SKM-1 (cell line): Measurements from ENCODE around the gene N4BP2L1.
"Not testable (repeated sequence)": the region's sequence is repeated elsewhere in the genome, so short reads cannot be mapped to it uniquely, and the experiment has no call there.

ENCODE experiments used
- DNase-seq: peaks from one replicate; lab custom pipeline; 2025; ENCODE audit not compliant: unreplicated experiment; lab: John Stamatoyannopoulos, UW

The N4BP2L1 gene

DNA sequence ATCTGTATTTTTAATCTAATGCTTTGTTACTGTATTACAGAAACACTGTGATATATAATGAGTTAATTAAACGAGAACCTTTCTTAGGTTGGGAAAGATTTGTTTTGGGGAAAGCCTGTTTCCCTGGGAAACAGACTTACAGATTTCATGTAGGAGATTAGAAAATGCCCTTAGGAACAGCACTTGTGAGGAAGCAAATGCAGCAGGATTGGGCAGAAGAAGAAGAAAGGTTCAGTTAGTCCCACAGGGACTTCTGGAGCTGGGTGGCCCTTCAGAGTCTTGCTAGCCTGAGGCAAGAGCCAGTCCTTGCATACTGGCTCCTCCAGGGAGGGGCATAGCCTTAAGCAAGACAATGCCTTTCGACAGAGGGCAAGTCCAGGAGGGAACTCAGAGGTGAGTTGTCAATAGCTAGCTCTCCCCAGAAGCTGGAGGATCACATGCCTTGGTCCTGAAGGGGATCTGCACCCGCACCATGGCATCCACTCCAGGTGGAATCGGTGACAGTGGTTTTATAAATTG, 36.8 kb downstream of the N4BP2L1 start:
- no peak for DNase-seq

DNA sequence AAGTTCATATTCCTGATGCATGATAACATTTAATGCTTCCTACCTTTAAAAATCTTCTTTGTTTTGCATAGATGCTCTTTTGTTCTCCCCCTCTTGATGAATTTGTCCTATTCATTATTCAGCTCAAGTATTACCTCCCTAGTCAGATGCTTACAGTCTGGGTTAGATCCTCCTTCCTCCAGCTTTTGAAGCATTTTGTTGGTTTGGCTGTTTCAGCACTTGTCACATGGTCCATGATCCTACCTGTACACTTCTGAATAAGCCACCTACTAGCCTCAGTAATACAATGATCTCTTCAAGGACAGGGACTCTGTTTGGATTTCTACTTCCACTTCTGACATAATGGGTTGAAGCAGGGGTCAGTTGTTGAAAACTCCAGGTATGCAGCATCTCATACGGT, 37.4 kb downstream of the N4BP2L1 start:
- DNase-seq = no peak

DNA sequence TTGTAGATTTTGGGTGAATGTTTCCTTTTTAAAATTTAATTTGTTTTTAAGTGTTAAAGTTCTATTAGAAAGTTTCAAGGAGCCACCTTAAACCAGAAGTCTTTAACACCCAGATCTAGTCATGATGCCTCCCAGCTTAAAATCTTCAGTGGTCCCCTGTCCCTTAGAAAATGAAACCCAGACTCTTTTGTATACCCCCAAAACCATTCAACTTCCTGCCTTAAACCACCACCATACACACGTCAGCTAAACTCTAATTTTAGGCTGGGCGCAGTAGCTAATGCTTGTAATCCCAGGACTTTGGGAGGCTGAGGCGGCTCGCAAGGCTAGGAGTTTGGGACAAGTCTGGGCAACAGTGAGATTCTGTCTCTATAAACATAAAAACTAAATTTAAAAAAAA, 37.9 kb downstream of the N4BP2L1 start:
- no peak for DNase-seq

DNA sequence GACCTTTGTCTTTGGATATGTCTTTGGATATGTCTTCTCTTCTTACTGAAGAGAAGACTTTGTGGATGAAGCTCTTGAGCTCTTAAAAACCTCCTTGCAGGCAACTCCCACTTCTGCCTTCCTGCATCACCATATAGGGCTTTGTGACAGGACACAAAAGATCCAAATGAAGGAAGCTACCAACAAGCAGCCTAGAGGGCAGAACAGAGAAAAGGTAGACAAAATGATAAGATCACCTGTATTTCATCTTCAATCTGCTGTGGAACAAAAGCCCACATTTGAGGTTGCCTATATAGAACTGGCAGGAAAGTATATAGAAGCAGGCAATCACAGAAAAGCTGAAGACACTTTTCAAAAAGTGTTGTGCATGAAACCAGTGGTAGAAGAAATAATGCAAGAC, 42.5 kb downstream of the N4BP2L1 start:
- DNase-seq = no peak

DNA sequence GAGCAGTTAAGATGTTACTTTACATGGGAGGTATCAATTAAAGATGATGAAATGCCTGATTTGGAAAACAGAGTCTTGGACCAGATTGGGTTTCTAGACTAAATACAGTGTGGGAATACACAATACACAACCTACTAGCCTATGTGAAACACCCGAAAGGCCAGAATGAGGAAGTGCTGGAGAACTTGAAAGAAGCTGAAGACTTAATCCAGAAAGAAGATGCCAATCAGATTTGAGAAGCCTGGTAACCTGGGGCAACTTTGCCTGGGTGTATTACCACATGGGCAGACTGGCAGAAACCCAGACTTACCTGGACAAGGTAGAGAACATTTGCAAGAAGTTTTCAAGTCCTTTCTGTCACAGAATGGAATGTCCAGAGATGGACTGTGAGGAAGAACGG, 43.2 kb downstream of the N4BP2L1 start:
- peak; percentile 15 for DNase-seq

DNA sequence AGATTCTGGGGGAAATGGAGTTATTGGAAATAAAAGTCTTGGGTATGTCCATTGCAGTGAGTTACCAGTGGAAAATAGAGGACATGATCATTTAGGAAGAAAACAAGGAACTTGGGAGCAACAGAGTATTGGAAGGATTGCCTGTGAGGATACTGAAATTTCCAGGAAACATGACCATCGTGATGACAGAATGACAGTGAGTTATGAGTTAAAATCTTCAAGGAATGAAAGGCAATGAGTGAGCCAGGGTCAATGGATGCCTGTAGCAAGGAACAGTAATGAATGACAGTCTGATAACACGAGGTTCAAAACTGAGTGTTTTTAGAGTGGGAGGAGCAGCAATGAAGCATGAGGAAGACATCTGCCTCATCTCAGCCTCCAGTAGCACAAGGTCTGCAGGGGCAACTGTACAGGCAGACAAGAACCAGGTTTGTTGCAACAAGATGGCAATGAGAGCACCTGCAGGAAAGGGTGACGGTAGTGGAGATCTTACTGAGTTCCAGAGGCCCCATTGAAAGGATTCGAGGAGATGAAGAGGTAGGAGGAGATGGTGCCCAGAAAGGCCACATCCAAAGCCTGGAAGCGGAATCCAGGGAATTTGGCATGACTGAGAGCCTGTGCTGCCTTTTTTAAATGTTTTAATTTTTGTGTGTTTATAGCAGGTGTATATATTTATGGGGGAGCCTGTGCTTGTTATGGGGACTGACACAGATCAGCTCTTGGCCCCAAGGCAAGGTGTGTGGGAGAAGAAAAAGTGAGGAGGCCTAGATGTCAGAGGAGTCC, 43.9 kb downstream of the N4BP2L1 start:
- no peak for DNase-seq

DNA sequence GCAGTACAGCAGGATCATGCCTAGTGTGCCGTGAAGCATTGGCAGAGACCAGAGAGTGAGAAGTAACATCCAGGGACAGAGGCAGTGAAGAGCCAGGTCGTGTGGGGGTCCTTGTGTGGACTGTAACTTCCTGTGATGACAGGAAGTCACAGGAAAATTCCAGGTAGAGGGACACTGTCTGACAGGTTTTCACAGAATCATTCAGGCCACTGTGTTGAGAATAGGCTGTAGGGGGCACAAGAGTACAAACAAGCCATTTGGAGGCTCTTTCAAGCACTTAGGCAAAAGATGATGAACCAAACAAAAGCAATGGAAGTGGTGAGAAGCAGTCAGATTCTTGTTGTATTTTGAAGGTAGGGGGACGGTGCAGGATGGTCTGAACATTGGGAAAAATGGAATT, 46.4 kb downstream of the N4BP2L1 start:
- no peak for DNase-seq

DNA sequence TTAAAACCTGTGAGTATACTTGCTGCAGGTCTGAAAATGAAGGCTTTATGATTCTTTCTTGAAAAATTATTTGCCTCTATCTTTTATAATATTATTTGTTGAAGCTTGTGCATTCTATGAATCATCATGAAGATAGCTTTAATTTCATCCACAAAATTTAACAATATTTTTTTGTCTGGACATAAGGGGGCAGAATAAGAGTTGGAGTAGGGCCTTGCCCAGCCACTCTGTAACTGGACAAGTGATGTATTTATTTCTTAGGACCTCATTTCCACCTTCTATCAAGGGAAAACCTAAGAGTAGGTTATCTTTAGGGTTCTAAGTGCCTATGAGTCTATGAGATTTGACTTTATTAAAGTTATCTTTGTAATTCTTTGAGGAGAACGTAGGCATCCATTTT, 49.9 kb downstream of the N4BP2L1 start:
- DNase-seq = no peak

DNA sequence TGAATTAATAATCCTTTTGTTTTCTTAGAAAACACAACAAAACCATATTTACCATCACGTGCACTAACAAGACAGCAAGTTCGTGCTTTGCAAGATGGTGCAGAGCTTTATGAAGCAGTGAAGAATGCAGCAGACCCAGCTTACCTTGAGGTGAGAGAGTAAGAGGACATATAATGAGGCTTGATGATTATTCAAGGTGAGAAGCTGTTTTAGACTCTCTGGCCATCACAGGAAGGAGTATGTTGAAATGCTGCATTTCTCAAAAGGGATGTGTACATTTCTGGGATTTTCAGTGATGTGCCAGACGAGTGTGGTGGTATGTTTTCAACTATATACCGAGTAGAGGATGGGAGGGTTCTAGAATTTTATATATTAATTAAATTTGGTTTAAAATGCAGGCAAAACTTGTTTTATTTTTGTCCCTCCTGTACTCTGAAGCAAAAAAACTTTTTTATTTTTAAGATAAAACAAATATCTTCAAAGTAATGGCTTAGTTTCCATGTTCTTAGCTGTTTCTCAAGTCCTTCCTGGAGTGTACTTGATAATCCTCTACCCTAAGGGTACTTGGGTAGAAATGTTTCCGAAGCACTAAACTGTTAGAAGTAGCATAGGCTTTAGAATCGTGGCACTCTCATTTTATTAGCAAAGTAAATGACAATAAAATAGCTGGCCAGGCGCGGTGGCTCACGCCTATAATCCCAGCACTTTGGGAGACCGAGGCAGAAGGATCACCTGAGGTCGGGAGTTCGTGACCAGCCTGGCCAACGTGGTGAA, 51.1 kb downstream of the N4BP2L1 start:
- no peak for DNase-seq

DNA sequence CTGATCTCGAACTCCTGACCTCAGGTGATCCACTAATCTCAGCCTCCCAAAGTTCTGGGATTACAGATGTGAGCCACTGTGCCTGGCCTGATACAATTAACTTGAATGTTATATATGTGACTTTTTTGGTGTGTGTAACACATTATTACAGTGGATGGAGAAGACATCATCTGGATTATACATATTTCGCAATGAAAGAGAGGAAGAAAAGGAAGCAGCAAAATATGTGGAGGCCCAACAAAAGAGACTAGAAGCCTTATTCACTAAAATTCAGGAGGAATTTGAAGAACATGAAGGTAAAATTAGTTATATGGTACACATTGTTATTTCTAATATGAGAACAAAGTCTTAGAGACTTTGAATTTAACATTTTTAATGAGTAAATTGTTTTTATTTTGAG, 57.1 kb downstream of the N4BP2L1 start:
- no peak for DNase-seq

DNA sequence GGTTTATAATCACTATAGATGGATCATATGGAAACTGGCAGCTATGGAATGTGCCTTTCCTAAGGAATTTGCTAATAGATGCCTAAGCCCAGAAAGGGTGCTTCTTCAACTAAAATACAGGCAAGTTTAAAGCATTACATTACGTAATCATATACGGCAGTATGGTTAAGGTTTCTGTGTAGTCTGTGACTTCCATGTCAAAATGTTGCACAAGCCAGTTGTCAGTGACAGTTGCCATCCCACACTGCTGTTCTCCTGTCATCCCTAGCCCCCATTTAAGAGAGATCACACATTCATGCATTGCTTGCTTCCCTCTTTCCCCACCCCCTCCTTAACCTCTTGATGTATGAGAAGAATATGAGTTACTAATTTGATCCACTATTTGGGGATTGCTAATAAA, 65.4 kb downstream of the N4BP2L1 start:
- DNase-seq = no peak

DNA sequence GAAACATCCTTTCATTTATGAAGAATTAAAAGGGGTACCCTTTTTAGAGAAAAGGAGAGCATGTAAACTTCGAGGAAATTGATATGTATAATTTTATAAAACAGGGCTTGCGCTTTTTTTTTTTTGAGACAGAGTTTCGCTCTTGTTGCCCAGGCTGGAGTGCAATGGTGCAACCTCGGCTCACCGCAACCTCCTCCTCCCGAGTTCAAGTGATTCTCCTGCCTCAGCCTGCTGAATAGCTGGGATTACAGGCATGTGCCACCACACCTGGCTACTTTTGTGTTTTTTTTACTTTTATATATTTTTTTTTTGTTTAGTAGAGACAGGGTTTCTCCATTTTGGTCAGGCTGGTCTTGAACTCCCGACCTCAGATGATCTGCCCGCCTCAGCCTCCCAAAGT, 72.0 kb downstream of the N4BP2L1 start:
- DNase-seq = not testable (repeated sequence)

DNA sequence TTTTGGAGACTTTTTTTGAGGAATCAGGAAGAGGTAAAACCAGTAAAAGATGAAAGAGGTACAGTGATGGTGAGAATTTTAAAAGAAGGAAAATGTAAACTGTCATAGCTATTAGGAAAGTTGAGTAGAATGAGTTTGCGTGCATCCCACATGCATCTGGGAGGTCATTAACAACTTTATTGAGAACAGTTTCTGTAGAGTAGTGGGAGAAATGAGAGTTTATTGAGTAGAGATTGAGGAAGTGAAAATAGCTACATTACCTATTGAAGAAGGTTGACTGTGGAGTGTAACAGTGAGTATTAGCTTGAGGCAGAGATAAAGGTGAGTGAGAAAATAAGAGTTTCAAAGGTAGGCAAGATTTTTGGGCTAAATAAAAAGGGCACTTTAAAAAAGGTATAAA, 73.9 kb downstream of the N4BP2L1 start:
- no peak for DNase-seq

DNA sequence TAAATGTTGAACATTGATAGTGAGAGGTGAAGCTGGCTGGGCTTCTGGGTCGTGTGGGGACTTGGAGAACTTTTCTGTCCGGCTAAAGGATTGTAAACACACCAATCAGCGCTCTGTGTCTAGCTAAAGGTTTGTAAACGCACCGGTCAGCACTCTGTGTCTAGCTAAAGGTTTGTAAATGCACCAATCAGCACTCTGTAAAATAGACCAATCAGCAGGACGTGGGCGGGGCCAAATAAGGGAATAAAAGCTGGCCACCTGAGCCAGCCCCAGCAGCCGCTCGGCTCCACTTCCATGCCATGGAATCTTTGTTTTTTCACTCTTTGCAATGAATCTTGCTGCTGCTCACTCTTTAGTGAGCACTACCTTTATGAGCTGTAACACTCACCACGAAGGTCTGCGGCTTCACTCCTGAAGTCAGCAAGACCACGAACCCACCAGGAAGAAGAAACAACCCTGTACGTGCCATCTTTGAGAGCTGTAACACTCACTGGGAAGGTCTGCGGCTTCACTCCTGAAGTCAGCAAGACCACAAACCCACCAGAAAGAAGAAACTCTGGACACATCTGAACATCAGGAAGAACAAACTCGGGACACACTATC, 77.0 kb downstream of the N4BP2L1 start:
- not testable (repeated sequence) for DNase-seq
